H9 (cell line): ENCODE data around the gene NAGPA. TPM values are rescaled to one million over a fixed set of nuclear protein-coding genes. Genes with fewer than 3 reads are reported as not detected.

ENCODE experiments used
- DNase-seq: peaks from one replicate; pipeline ENCODE4 v3.0.0-alpha.2; 2017
- H2AFZ ChIP-seq: one replicate; pipeline ENCODE4 v1.6.1; 2013; ENCODE audit warnings: mild to moderate bottlenecking, low read length, control low read depth, moderate library complexity
- H2AK5ac ChIP-seq: 2 replicates; pipeline ENCODE4 v1.6.1; 2013; ENCODE audit warnings: low read length, control low read depth, mixed read lengths; ENCODE audit not compliant: insufficient read length
- H2BK120ac ChIP-seq: one replicate; pipeline ENCODE4 v1.6.1; 2013; ENCODE audit warnings: low read depth, mild to moderate bottlenecking, low read length, control low read depth, inconsistent platforms; ENCODE audit not compliant: poor library complexity, severe bottlenecking
- H2BK12ac ChIP-seq: 2 replicates; pipeline ENCODE4 v1.6.1; 2013; ENCODE audit warnings: low read length, control low read depth, mixed read lengths, low read depth; ENCODE audit not compliant: insufficient read length
- H2BK15ac ChIP-seq: 2 replicates; pipeline ENCODE4 v1.6.1; 2013; ENCODE audit warnings: low read depth, low read length, control low read depth
- H2BK20ac ChIP-seq: one replicate; pipeline ENCODE4 v1.6.1; 2013; ENCODE audit warnings: low read depth, mild to moderate bottlenecking, low read length, control low read depth, inconsistent platforms; ENCODE audit not compliant: poor library complexity, severe bottlenecking
- H2BK5ac ChIP-seq: 2 replicates; pipeline ENCODE4 v1.6.1; 2013; ENCODE audit warnings: low read length, control low read depth, mixed read lengths; ENCODE audit not compliant: insufficient read length
- H3K14ac ChIP-seq: 2 replicates; pipeline ENCODE4 v1.6.1; 2013; ENCODE audit warnings: low read length, control low read depth; ENCODE audit not compliant: insufficient read depth
- H3K18ac ChIP-seq: 2 replicates; pipeline ENCODE4 v1.6.1; 2013; ENCODE audit warnings: low read depth, mild to moderate bottlenecking, mixed read lengths, low read length, control low read depth; ENCODE audit not compliant: insufficient read length
- H3K23ac ChIP-seq: 2 replicates; pipeline ENCODE4 v1.6.1; 2013; ENCODE audit warnings: low read length, control low read depth, mixed read lengths, low read depth; ENCODE audit not compliant: insufficient read length
- H3K23me2 ChIP-seq: 2 replicates; pipeline ENCODE4 v1.6.1; 2013; ENCODE audit warnings: low read depth, mild to moderate bottlenecking, mixed read lengths, low read length, control low read depth; ENCODE audit not compliant: insufficient read length, poor library complexity, severe bottlenecking
- H3K27ac ChIP-seq: 2 replicates; pipeline ENCODE4 v1.5.1; 2013; ENCODE audit warnings: low read length, control low read depth, mixed read lengths, low read depth; ENCODE audit not compliant: insufficient read length
- H3K27me3 ChIP-seq: 2 replicates; pipeline ENCODE4 v1.6.1; 2013; ENCODE audit warnings: low read length, control low read depth, inconsistent platforms; ENCODE audit not compliant: insufficient read depth
- H3K4ac ChIP-seq: 2 replicates; pipeline ENCODE4 v1.6.1; 2013; ENCODE audit warnings: low read depth, mild to moderate bottlenecking, control low read depth, inconsistent platforms, low read length, moderate library complexity
- H3K4me1 ChIP-seq: 2 replicates; pipeline ENCODE4 v1.6.1; 2013; ENCODE audit warnings: low read length, control low read depth, inconsistent platforms; ENCODE audit not compliant: insufficient read depth
- H3K4me2 ChIP-seq: 2 replicates; pipeline ENCODE4 v1.6.1; 2013; ENCODE audit warnings: low read length, control low read depth, mixed read lengths; ENCODE audit not compliant: insufficient read length, insufficient read depth
- H3K56ac ChIP-seq: 2 replicates; pipeline ENCODE4 v1.6.1; 2013; ENCODE audit warnings: low read depth, mild to moderate bottlenecking, mixed read lengths, low read length, control low read depth; ENCODE audit not compliant: insufficient read length
- H3K79me1 ChIP-seq: 2 replicates; pipeline ENCODE4 v1.6.1; 2013; ENCODE audit warnings: low read depth, mild to moderate bottlenecking, moderate library complexity, low read length, control low read depth, inconsistent platforms; ENCODE audit not compliant: insufficient read depth, poor library complexity, severe bottlenecking
- H3K79me2 ChIP-seq: 2 replicates; pipeline ENCODE4 v1.6.1; 2013; ENCODE audit warnings: low read length, control low read depth, inconsistent platforms; ENCODE audit not compliant: insufficient read depth
- H3K9ac ChIP-seq: 2 replicates; pipeline ENCODE4 v1.6.1; 2013; ENCODE audit warnings: low read length, control low read depth, mixed read lengths; ENCODE audit not compliant: insufficient read length; ENCODE audit errors: extremely low read depth
- H3K9me3 ChIP-seq: one replicate; pipeline ENCODE4 v1.6.1; 2013; ENCODE audit warnings: low read depth, low read length, inconsistent platforms; ENCODE audit not compliant: control insufficient read depth
- H3T11ph ChIP-seq: one replicate; pipeline ENCODE4 v1.6.1; 2013; ENCODE audit warnings: mild to moderate bottlenecking, low read length, control low read depth, inconsistent platforms
- H4K20me1 ChIP-seq: one replicate; pipeline ENCODE4 v1.6.1; 2013; ENCODE audit not compliant: control insufficient read depth, insufficient read length, insufficient read depth
- H4K5ac ChIP-seq: 2 replicates; pipeline ENCODE4 v1.6.1; 2013; ENCODE audit warnings: low read depth, mild to moderate bottlenecking, mixed read lengths, low read length, control low read depth; ENCODE audit not compliant: insufficient read length
- H4K8ac ChIP-seq: replicated peaks from 2 replicates; pipeline ENCODE4 v1.6.1; 2013; ENCODE audit warnings: low read length, control low read depth, mixed read lengths, low read depth; ENCODE audit not compliant: insufficient read length
- H4K91ac ChIP-seq: 2 replicates; pipeline ENCODE4 v1.6.1; 2013; ENCODE audit warnings: low read depth, mild to moderate bottlenecking, moderate library complexity, mixed read lengths, low read length, control low read depth; ENCODE audit not compliant: insufficient read length
- H3K27ac Mint-ChIP-seq, 3 experiments: 2 replicates in 2 of 3; 3 replicates in 1 of 3; pipeline ENCODE4 v1.8.0; 2020 to 2021; ENCODE audit warnings: mixed read lengths in 3 of 3, mild to moderate bottlenecking in 1 of 3, moderate library complexity in 1 of 3
- H3K27me3 Mint-ChIP-seq: 2 replicates; pipeline ENCODE4 v1.8.0; 2021; ENCODE audit warnings: low read depth, mild to moderate bottlenecking, moderate library complexity, mixed read lengths
- H3K36me3 Mint-ChIP-seq, 3 experiments: 2 replicates in 2 of 3; 3 replicates in 1 of 3; pipeline ENCODE4 v1.8.0; 2020 to 2021; ENCODE audit warnings: low read depth in 3 of 3, mixed read lengths in 3 of 3; ENCODE audit not compliant: insufficient read depth in 1 of 3
- H3K4me1 Mint-ChIP-seq, 2 experiments: 2 replicates each; pipeline ENCODE4 v1.8.0; 2020; ENCODE audit warnings: mixed read lengths in 2 of 2
- H3K4me3 Mint-ChIP-seq, 2 experiments: 2 replicates in 1 of 2; 3 replicates in 1 of 2; pipeline ENCODE4 v1.8.0; 2020 to 2021; ENCODE audit warnings: mild to moderate bottlenecking in 2 of 2, mixed read lengths in 2 of 2, moderate library complexity in 1 of 2
- H3K9me3 Mint-ChIP-seq, 2 experiments: 2 replicates in 1 of 2; 3 replicates in 1 of 2; pipeline ENCODE4 v1.8.0; 2020; ENCODE audit warnings: mild to moderate bottlenecking in 2 of 2, mixed read lengths in 2 of 2, moderate library complexity in 1 of 2
- WGBS: extraction: QIAGEN DNeasy Blood & Tissue Kit; methylation state at CpG from one replicate; pipeline ENCODE4 v1.1.7; 2013; ENCODE audit warnings: missing lambda C conversion rate, low lambda C conversion rate, mixed read lengths; ENCODE audit not compliant: insufficient read length; ENCODE audit errors: extremely low coverage; 5-methylcytosine and 5-hydroxymethylcytosine counted together
- total RNA-seq: library from RNA; stranded (reverse); gene quantifications from 2 replicates; pipeline ENCODE4 v1.2.1, GENCODE V29; 2021
- TF ChIP-seq, protein P1 (sequence below): fragments of 200-600 bp; sonication (generic); conservative IDR thresholded peaks from 3 replicates; pipeline ENCODE4 v1.8.0; 2021; ENCODE audit warnings: antibody characterized with exemption, mild to moderate bottlenecking

The NAGPA gene
- total RNA-seq, 1 experiment from 2014 or later = 12.1 TPM

DNA sequence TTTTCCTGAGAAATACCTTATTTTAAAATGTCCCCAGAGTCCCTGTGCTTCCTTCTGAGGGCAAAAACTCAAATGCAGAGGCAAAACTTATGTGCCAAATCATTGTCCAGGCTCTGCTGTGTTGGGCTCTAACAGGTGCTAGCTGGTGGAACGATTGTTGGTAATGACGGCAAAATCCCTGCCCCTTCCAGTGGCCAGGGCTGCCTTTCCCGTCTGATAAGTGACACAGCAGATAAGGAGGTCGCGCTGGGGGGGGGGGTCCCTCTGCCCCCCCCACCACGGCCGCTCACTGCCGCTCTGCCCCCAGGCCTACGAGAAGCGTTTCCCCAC, 46.5 kb downstream of the NAGPA start:
- Mint-ChIP-seq H3K27ac (no peak overlapping the region), H3K4me1 (peaks cover 0 to 4% of the 10 kb centered on the region in 2 experiments; a peak in 1 of 4 replicates), H3K36me3 (peaks cover 0 to 3% (median 2%) of the 10 kb centered on the region in 3 experiments; a peak in 4 of 7 replicates), H3K9me3 (no peaks in the 10 kb centered on the region; a peak in 2 of 5 replicates), H3K4me3 (peak overlapping the region; percentile 52 to 72; a peak in 3 of 5 replicates), H3K27me3 (peaks cover 45% of the 10 kb centered on the region)
- H4K20me1 ChIP-seq = no peaks in the 10 kb centered on the region
- H2AK5ac ChIP-seq = no peak overlapping the region
- no peak overlapping the region for H4K5ac ChIP-seq
- H2BK120ac ChIP-seq = no peak overlapping the region
- no peak overlapping the region for H2BK15ac ChIP-seq
- H3K4me1 ChIP-seq = no peaks in the 10 kb centered on the region
- no peak overlapping the region for H3K14ac ChIP-seq
- H2BK5ac ChIP-seq = no peak overlapping the region
- no peaks in the 10 kb centered on the region for H3K9me3 ChIP-seq
- H3K4me2 ChIP-seq = peak overlapping the region; percentile 38
- no CpG with 5 or more reads among the region's 10 CpGs for WGBS
- no peak overlapping the region for H2BK20ac ChIP-seq
- H3K79me1 ChIP-seq = no peaks in the 10 kb centered on the region
- TF ChIP-seq, protein P1, sequence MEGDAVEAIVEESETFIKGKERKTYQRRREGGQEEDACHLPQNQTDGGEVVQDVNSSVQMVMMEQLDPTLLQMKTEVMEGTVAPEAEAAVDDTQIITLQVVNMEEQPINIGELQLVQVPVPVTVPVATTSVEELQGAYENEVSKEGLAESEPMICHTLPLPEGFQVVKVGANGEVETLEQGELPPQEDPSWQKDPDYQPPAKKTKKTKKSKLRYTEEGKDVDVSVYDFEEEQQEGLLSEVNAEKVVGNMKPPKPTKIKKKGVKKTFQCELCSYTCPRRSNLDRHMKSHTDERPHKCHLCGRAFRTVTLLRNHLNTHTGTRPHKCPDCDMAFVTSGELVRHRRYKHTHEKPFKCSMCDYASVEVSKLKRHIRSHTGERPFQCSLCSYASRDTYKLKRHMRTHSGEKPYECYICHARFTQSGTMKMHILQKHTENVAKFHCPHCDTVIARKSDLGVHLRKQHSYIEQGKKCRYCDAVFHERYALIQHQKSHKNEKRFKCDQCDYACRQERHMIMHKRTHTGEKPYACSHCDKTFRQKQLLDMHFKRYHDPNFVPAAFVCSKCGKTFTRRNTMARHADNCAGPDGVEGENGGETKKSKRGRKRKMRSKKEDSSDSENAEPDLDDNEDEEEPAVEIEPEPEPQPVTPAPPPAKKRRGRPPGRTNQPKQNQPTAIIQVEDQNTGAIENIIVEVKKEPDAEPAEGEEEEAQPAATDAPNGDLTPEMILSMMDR = no peak
- DNase-seq = no peak
- H3K23ac ChIP-seq = no peak overlapping the region
- no peak overlapping the region for H4K91ac ChIP-seq
- H2BK12ac ChIP-seq = no peak overlapping the region
- no peak overlapping the region for H3K18ac ChIP-seq
- H3K27ac ChIP-seq = no peak overlapping the region
- no peak overlapping the region for H3K9ac ChIP-seq
- H3K4ac ChIP-seq = no peak overlapping the region
- no peak overlapping the region for H4K8ac ChIP-seq
- H3K27me3 ChIP-seq = peaks cover 2% of the 10 kb centered on the region; the same call in 1 of the 2 replicates
- H2AFZ ChIP-seq = no peak overlapping the region
- H3K56ac ChIP-seq = no peak overlapping the region
- no peaks in the 10 kb centered on the region for H3K79me2 ChIP-seq
- H3K23me2 ChIP-seq = peaks cover 5% of the 10 kb centered on the region
- H3T11ph ChIP-seq = no peak overlapping the region
